AG10803 (cell line): ENCODE measurements around the gene CCDC81.
"Not testable (repeated sequence)": the region's sequence is repeated elsewhere in the genome, so short reads cannot be mapped to it uniquely, and the experiment has no call there.

Source experiments
- DNase-seq: peaks from one replicate; pipeline ENCODE4 v3.0.0; 2010; ENCODE audit warnings: low read depth
- H3K4me3 ChIP-seq: 2 replicates; pipeline ENCODE4 v1.5.1; 2011; ENCODE audit warnings: mild to moderate bottlenecking, low read length, control low read depth
- CTCF ChIP-seq: conservative IDR thresholded peaks from 2 replicates; pipeline ENCODE4 v1.5.1; 2011; ENCODE audit warnings: mild to moderate bottlenecking, low read length, control low read depth, inconsistent platforms

CCDC81 gene

GRCh38 chr11:86374586-86374985, at the start of gene CCDC81:
TSS of gene CCDC81 (plus strand) at chr11:86374887. CDS start at chr11:86375164, 277 bp downstream.
- peak within 1 kb of the TSS; percentile 43 for H3K4me3 ChIP-seq
- DNase-seq: no peak
- no peak for TF ChIP-seq CTCF

GRCh38 chr11:86335131-86335767, 39.4 kb upstream of the CCDC81 start:
- no peak overlapping the region for H3K4me3 ChIP-seq
- TF ChIP-seq CTCF: no peak
- DNase-seq: no peak

- TF ChIP-seq CTCF: no peak
- no peak for DNase-seq
- no peak overlapping the region for H3K4me3 ChIP-seq
Measured at GRCh38 chr11:86337227-86337626, 37.5 kb upstream of the CCDC81 start.

- no peak overlapping the region for H3K4me3 ChIP-seq
- DNase-seq: no peak
Measured at GRCh38 chr11:86341382-86341781, 33.3 kb upstream of the CCDC81 start.

GRCh38 chr11:86346513-86346912, 28.2 kb upstream of the CCDC81 start:
- no peak for DNase-seq
- TF ChIP-seq CTCF: no peak
- H3K4me3 ChIP-seq: no peak overlapping the region

More at GRCh38 chr11:86341382-86341781, 33.3 kb upstream of the CCDC81 start:
- no peak for TF ChIP-seq CTCF

GRCh38 chr11:86355256-86355655, 19.4 kb upstream of the CCDC81 start:
- H3K4me3 ChIP-seq: no peak overlapping the region
- no peak for DNase-seq
- no peak for TF ChIP-seq CTCF

GRCh38 chr11:86357412-86357811, 17.3 kb upstream of the CCDC81 start:
- DNase-seq, H3K4me3 ChIP-seq: not testable (repeated sequence)
